Peyer's patch (tissue), 4 donors: ENCODE measurements around the gene BCL7A. TPM values are rescaled to one million over a fixed set of nuclear protein-coding genes. Genes with fewer than 3 reads are reported as not detected.
"Not testable (repeated sequence)": the region's sequence is repeated elsewhere in the genome, so short reads cannot be mapped to it uniquely, and the experiment has no call there.

Experiments
- DNase-seq, 3 donors: peaks; one replicate each; pipeline ENCODE4 v3.0.0-alpha.2; 2017 to 2019
- H3K27ac ChIP-seq, 4 donors: fragments of 200-600 bp; sonication (generic); one replicate each; pipeline ENCODE4 v1.5.1; 2016 to 2019
- H3K27me3 ChIP-seq, 2 donors: fragments of 200-600 bp; sonication (generic); one replicate each; pipeline ENCODE4 v1.5.1; 2019
- H3K36me3 ChIP-seq, 3 donors: fragments of 200-600 bp; sonication (generic); one replicate each; pipeline ENCODE4 v1.5.1; 2016 to 2019
- H3K4me1 ChIP-seq, 4 donors: fragments of 200-600 bp; sonication (generic); one replicate each; pipeline ENCODE4 v1.5.1; 2016 to 2019
- H3K4me3 ChIP-seq, 4 donors: fragments of 200-600 bp; sonication (generic); 1 replicate in 3 of 4; 2 replicates in 1 of 4; pipeline ENCODE4 v1.5.1; 2016 to 2019; ENCODE audit warnings: mild to moderate bottlenecking in 1 of 4
- H3K9me3 ChIP-seq, 4 donors: fragments of 200-600 bp; sonication (generic); one replicate each; pipeline ENCODE4 v1.5.1; 2016 to 2019; ENCODE audit warnings: mild to moderate bottlenecking in 1 of 4
- CTCF ChIP-seq, 6 experiments: fragments of 450-650 bp in 4 of 6; fragments of 200-600 bp in 2 of 6; sonication (generic) in 1 of 6; IDR thresholded peaks; one replicate each; pipeline ENCODE4 v1.5.1; 2017 to 2019; ENCODE audit warnings: antibody characterized with exemption in 6 of 6, mild to moderate bottlenecking in 3 of 6, moderate library complexity in 1 of 6
- POLR2A ChIP-seq, 2 donors: fragments of 450-650 bp; IDR thresholded peaks; one replicate each; pipeline ENCODE4 v1.5.1; 2017; ENCODE audit warnings: antibody characterized with exemption in 2 of 2, mild to moderate bottlenecking in 2 of 2, moderate library complexity in 2 of 2
- total RNA-seq, 4 donors: library from RNA; depleted of rRNA; stranded (reverse); fragments of >200 nt; gene quantifications; one replicate each; pipeline ENCODE4 v1.1.0, GENCODE V29; 2016

Gene BCL7A
- total RNA-seq, 4 donors from 2014 or later = 3.3 to 23.9 (median 4.4) TPM

- Histone ChIP-seq H3K36me3 (peaks cover 0 to 12% (median 0%) of the 10 kb centered on the region in 3 donors), H3K9me3 (no peaks in the 10 kb centered on the region), H3K27me3 (no peaks in the 10 kb centered on the region), H3K4me3 (no peak overlapping the region), H3K4me1 (no peaks in the 10 kb centered on the region), H3K27ac (no peak overlapping the region)
- TF ChIP-seq POLR2A (IDR thresholded peaks at IDR 0.05) (no peak), CTCF (IDR thresholded peaks at IDR 0.05) (peak; percentile 44 to 70 (median 62))
- DNase-seq = peak; percentile 51 to 73 (median 69)
Measured at GRCh38 chr12:122031342-122032216, 9.9 kb downstream of the BCL7A start.

- Histone ChIP-seq H3K4me1 (no peaks in the 10 kb centered on the region), H3K27ac (no peak overlapping the region), H3K27me3 (no peaks in the 10 kb centered on the region), H3K36me3 (peaks cover 0 to 17% (median 0%) of the 10 kb centered on the region in 3 donors), H3K9me3 (no peaks in the 10 kb centered on the region), H3K4me3 (no peak overlapping the region)
- DNase-seq = peak in 1 of 3 donors; percentile 36
- TF ChIP-seq POLR2A (IDR thresholded peaks at IDR 0.05) (no peak), CTCF (IDR thresholded peaks at IDR 0.05) (no peak)
Measured at GRCh38 chr12:122032580-122032979, 10.9 kb downstream of the BCL7A start.

- H3K36me3 ChIP-seq = peaks cover 0 to 17% (median 0%) of the 10 kb centered on the region in 3 donors
- no peak overlapping the region for H3K4me3 ChIP-seq
- DNase-seq = no peak
- no peak overlapping the region for H3K27ac ChIP-seq
- H3K4me1 ChIP-seq = peaks cover 0 to 3% (median 0%) of the 10 kb centered on the region in 4 donors
- no peaks in the 10 kb centered on the region for H3K27me3 ChIP-seq
- TF ChIP-seq CTCF (IDR thresholded peaks at IDR 0.05) = no peak
- no peak for TF ChIP-seq POLR2A (IDR thresholded peaks at IDR 0.05)
- H3K9me3 ChIP-seq = no peaks in the 10 kb centered on the region
Measured at GRCh38 chr12:122035292-122035691, 13.6 kb downstream of the BCL7A start.

- DNase-seq = no peak
- no peaks in the 10 kb centered on the region for H3K27me3 ChIP-seq
- H3K36me3 ChIP-seq = peaks cover 0 to 17% (median 0%) of the 10 kb centered on the region in 3 donors
- no peak overlapping the region for H3K27ac ChIP-seq
- no peaks in the 10 kb centered on the region for H3K9me3 ChIP-seq
- no peak overlapping the region for H3K4me3 ChIP-seq
- H3K4me1 ChIP-seq = peaks cover 0 to 11% (median 0%) of the 10 kb centered on the region in 4 donors
- TF ChIP-seq POLR2A (IDR thresholded peaks at IDR 0.05) (no peak), CTCF (IDR thresholded peaks at IDR 0.05) (no peak)
Measured at GRCh38 chr12:122036153-122036552, 14.5 kb downstream of the BCL7A start.

GRCh38 chr12:122040579-122041386 lies 19.1 kb downstream of the BCL7A start:
- TF ChIP-seq POLR2A (IDR thresholded peaks at IDR 0.05) (no peak), CTCF (IDR thresholded peaks at IDR 0.05) (no peak)
- DNase-seq = peak in 2 of 3 donors; percentile 72 to 76
- peaks cover 0 to 17% (median 0%) of the 10 kb centered on the region in 3 donors for H3K36me3 ChIP-seq
- H3K9me3 ChIP-seq = no peaks in the 10 kb centered on the region
- peak overlapping the region in 3 of 4 donors; percentile 24 to 42 (median 31) for H3K27ac ChIP-seq
- H3K4me1 ChIP-seq = peaks cover 0 to 16% (median 0%) of the 10 kb centered on the region in 4 donors
- peak overlapping the region in 1 of 4 donors; percentile 3 for H3K4me3 ChIP-seq
- no peaks in the 10 kb centered on the region for H3K27me3 ChIP-seq

GRCh38 chr12:122041458-122041857 lies 19.8 kb downstream of the BCL7A start:
- H3K27me3 ChIP-seq, H3K4me3 ChIP-seq, DNase-seq, H3K9me3 ChIP-seq: not testable (repeated sequence)
- Histone ChIP-seq H3K4me1 (peaks cover 0 to 16% (median 0%) of the 10 kb centered on the region in 4 donors), H3K36me3 (peaks cover 0 to 15% (median 0%) of the 10 kb centered on the region in 3 donors), H3K27ac (peak overlapping the region in 2 of 4 donors; percentile 31 to 42)
